GM12872 (cell line): ENCODE measurements around the gene OXA1L.

Source experiments
- CTCF ChIP-seq: IDR thresholded peaks from 3 replicates; pipeline ENCODE4 v1.5.1; 2011; ENCODE audit warnings: low read depth, mild to moderate bottlenecking, low read length, moderate library complexity; ENCODE audit not compliant: insufficient read depth

The OXA1L gene

GRCh38 chr14:22766457-22767322 lies at the start of gene OXA1L:
Gene OXA1L, plus strand, starts transcription at chr14:22766688. Its CDS starts 14 bp downstream, at chr14:22766702.
- no peak for TF ChIP-seq CTCF

- TF ChIP-seq CTCF = no peak
Measured at GRCh38 chr14:22718091-22718490, 48.4 kb upstream of the OXA1L start.

- TF ChIP-seq CTCF = no peak
Measured at GRCh38 chr14:22721213-22721612, 45.3 kb upstream of the OXA1L start.

- no peak for TF ChIP-seq CTCF
Measured at GRCh38 chr14:22723815-22724214, 42.7 kb upstream of the OXA1L start.

GRCh38 chr14:22726012-22726411 lies 40.5 kb upstream of the OXA1L start:
- TF ChIP-seq CTCF = no peak

- TF ChIP-seq CTCF = no peak
Measured at GRCh38 chr14:22733829-22734228, 32.7 kb upstream of the OXA1L start.

- TF ChIP-seq CTCF = no peak
Measured at GRCh38 chr14:22735096-22735495, 31.4 kb upstream of the OXA1L start.
